Measurements from ENCODE around the gene CD99. TPM values are rescaled to one million over a fixed set of nuclear protein-coding genes. Genes with fewer than 3 reads are reported as not detected.

CD99 gene
- total and polyA plus RNA-seq, 8 donors, result 64.5 to 432 (median 134) TPM

- 72 to 78% methylated on average over 5 of the region's 5 CpGs for WGBS, 2 donors
- Histone ChIP-seq H3K9me3 (no peaks in the 10 kb centered on the region), H3K27me3 (no peaks in the 10 kb centered on the region), H3K27ac (no peak overlapping the region), H3K4me1 (no peaks in the 10 kb centered on the region), H3K36me3 (no peaks in the 10 kb centered on the region), H3K4me3 (no peak overlapping the region)
- FAIRE-seq (no peak), DNase-seq (no peak), ATAC-seq (peak in 1 of 4 donors; percentile 33)
- intact Hi-C loops (cut with DNase I), result no loop called here
- TF ChIP-seq, protein P1, sequence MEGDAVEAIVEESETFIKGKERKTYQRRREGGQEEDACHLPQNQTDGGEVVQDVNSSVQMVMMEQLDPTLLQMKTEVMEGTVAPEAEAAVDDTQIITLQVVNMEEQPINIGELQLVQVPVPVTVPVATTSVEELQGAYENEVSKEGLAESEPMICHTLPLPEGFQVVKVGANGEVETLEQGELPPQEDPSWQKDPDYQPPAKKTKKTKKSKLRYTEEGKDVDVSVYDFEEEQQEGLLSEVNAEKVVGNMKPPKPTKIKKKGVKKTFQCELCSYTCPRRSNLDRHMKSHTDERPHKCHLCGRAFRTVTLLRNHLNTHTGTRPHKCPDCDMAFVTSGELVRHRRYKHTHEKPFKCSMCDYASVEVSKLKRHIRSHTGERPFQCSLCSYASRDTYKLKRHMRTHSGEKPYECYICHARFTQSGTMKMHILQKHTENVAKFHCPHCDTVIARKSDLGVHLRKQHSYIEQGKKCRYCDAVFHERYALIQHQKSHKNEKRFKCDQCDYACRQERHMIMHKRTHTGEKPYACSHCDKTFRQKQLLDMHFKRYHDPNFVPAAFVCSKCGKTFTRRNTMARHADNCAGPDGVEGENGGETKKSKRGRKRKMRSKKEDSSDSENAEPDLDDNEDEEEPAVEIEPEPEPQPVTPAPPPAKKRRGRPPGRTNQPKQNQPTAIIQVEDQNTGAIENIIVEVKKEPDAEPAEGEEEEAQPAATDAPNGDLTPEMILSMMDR (IDR thresholded peaks at IDR 0.05), result no peak
Measured at GRCh38 chrX:2678583-2678982, 12.5 kb upstream of the CD99 start.

DNA sequence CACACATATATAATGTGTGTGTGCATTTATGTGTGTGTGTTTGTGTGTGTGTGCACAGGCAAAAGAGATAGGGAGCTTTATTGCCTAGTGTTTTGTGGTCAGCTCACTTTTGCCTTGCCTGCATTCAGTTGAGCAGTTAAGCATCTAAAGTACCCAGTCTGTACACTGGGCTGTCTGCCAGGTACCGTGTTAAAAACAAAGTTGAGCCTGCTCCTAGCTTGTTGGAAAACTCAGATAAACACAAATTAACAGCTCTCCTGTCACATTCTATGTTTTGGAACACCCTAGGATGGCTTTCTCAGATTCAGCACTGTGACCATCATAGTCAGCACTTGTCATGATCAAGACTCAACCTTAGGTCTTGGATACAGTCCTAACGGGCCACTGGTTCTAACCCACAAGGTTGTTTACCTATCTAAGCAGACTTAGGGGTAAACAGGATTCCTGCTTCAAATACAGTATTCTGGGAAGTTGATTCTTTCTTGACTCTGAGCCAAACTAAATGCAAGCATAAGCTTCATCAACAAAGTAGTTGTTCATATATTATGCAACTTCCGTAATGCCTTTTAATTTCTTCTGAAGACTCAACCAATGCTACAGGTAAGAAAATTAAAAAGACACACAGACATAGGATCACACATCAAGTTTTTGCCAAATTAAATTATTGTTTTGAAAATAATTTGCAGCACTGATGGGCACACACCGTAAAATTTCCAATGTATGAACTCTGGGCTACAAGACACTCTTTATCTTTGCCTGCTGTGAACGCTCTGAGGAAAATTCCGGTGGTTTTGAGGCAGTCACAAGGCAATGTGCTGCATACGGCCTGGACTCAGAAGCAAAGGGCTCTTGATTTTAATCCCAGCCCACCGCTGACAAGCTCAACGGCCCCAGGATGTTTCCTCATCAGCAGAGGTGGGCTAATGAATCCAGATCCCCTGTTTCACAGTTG is 11.3 kb upstream of the CD99 start:
- no peak for FAIRE-seq

GRCh38 chrX:2680486-2681348 is 10.4 kb upstream of the CD99 start:
- no peak for DNase-seq
- 63 to 94% methylated on average over 6 of the region's 6 CpGs for WGBS, 2 donors
- no peak for ATAC-seq
- Histone ChIP-seq H3K4me3 (no peak overlapping the region), H3K27me3 (no peaks in the 10 kb centered on the region), H3K27ac (no peak overlapping the region), H3K36me3 (no peaks in the 10 kb centered on the region), H3K9me3 (no peaks in the 10 kb centered on the region), H3K4me1 (no peaks in the 10 kb centered on the region)
- TF ChIP-seq, protein P1 (IDR thresholded peaks at IDR 0.05), result no peak
- intact Hi-C loops (cut with DNase I), result no loop called here
- FAIRE-seq, result no peak

More for the DNA sequence above, 11.3 kb upstream of the CD99 start:
- WGBS, 2 donors, result 65 to 66% methylated on average over 9 of the region's 9 CpGs
- intact Hi-C loops (cut with DNase I), result no loop called here
- Histone ChIP-seq H3K36me3 (no peaks in the 10 kb centered on the region), H3K27me3 (no peaks in the 10 kb centered on the region), H3K27ac (no peak overlapping the region), H3K4me3 (no peak overlapping the region), H3K4me1 (no peaks in the 10 kb centered on the region), H3K9me3 (no peaks in the 10 kb centered on the region)
- TF ChIP-seq, protein P1 (IDR thresholded peaks at IDR 0.05), result no peak
- ATAC-seq, result no peak
- no peak for DNase-seq

DNA sequence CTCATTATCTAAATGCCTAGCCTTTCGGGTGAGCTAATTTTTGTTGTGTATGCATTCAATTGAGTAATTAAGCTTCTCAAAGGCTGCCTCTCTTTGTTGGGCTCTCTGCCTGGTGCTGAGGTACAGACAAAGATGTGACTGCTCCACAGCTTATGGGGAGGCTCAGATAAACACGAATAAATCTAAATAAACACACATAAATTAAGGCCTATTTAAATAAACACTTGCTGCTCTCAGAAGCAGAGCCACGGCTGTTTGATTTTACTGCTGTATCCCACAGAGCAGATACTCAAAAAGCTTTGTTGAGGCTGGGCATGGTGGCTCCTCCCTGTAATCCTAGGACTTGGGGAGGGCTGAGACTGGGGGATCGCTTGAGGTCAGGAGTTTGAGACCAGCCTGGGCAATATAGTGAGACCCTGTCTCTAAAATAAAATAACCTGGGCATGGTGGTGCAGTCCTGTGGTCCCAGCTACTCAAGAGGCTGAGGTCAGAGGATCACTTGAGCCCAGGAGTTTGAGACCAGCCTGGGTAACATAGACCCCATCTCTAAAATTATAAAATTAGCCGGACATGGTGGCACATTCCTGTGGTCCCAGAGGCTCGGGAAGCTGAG is 8.4 kb upstream of the CD99 start:
- H3K4me3 ChIP-seq, result no peak overlapping the region
- no peak for FAIRE-seq
- no peak for DNase-seq
- no peak overlapping the region for H3K27ac ChIP-seq
- no peak for ATAC-seq
- 76 to 79% methylated on average over 6 of the region's 6 CpGs for WGBS, 2 donors
- TF ChIP-seq, protein P1 (IDR thresholded peaks at IDR 0.05), result no peak
- no peaks in the 10 kb centered on the region for H3K36me3 ChIP-seq
- H3K4me1 ChIP-seq, result no peaks in the 10 kb centered on the region
- intact Hi-C loops (cut with DNase I), result no loop called here
- H3K27me3 ChIP-seq, result no peaks in the 10 kb centered on the region
- H3K9me3 ChIP-seq, result no peaks in the 10 kb centered on the region
